Mesenchymal stem cell (in vitro differentiated cells and primary cell): Measurements from ENCODE around the gene CTNNA3.
A peak's percentile ranks its signal among the peaks of the same experiment; 100 is the strongest.

Experiments used
- DNase-seq: peaks from one replicate; pipeline ENCODE4 v3.0.0-alpha.2; 2013
- H2AFZ ChIP-seq: one replicate; pipeline ENCODE4 v1.6.1; 2013; ENCODE audit warnings: low read depth, mild to moderate bottlenecking, control low read depth, inconsistent platforms, low read length, moderate library complexity
- H2AK5ac ChIP-seq: 2 replicates; pipeline ENCODE4 v1.6.1; 2013; ENCODE audit warnings: low read length, moderate library complexity, mild to moderate bottlenecking, inconsistent platforms; ENCODE audit not compliant: severe bottlenecking
- H2BK120ac ChIP-seq: one replicate; pipeline ENCODE4 v1.6.1; 2013; ENCODE audit warnings: low read depth, mild to moderate bottlenecking, inconsistent platforms, low read length, moderate library complexity
- H2BK12ac ChIP-seq, 2 experiments: one replicate each; pipeline ENCODE4 v1.6.1; 2013; ENCODE audit warnings: inconsistent platforms in 2 of 2, low read length in 2 of 2, mild to moderate bottlenecking in 2 of 2, moderate library complexity in 2 of 2, control low read depth in 1 of 2
- H2BK15ac ChIP-seq: one replicate; pipeline ENCODE4 v1.6.1; 2013; ENCODE audit warnings: mild to moderate bottlenecking, low read depth, inconsistent platforms; ENCODE audit not compliant: poor library complexity, severe bottlenecking
- H2BK5ac ChIP-seq: 2 replicates; pipeline ENCODE4 v1.6.1; 2013; ENCODE audit warnings: low read depth, mild to moderate bottlenecking, low read length, control low read depth, inconsistent platforms; ENCODE audit not compliant: poor library complexity, severe bottlenecking
- H3K14ac ChIP-seq, 2 experiments: one replicate each; pipeline ENCODE4 v1.6.1; 2013; ENCODE audit warnings: inconsistent platforms in 2 of 2, low read length in 2 of 2, control low read depth in 1 of 2, mild to moderate bottlenecking in 1 of 2, moderate library complexity in 1 of 2
- H3K18ac ChIP-seq, 2 experiments: one replicate each; pipeline ENCODE4 v1.6.1; 2013; ENCODE audit warnings: inconsistent platforms in 2 of 2, low read length in 2 of 2, control low read depth in 1 of 2, low read depth in 1 of 2, mild to moderate bottlenecking in 1 of 2
- H3K23ac ChIP-seq, 2 experiments: one replicate each; pipeline ENCODE4 v1.6.1; 2013; ENCODE audit warnings: inconsistent platforms in 2 of 2, low read length in 2 of 2, mild to moderate bottlenecking in 2 of 2, moderate library complexity in 2 of 2, control low read depth in 1 of 2
- H3K27ac ChIP-seq: 2 replicates; pipeline ENCODE4 v1.5.1; 2013; ENCODE audit warnings: mild to moderate bottlenecking, moderate library complexity, low read length, control low read depth, inconsistent platforms; ENCODE audit not compliant: poor library complexity, severe bottlenecking
- H3K27me3 ChIP-seq, 2 experiments: 2 replicates each; pipeline versions ENCODE4 v1.6.1 to v1.7.0; 2013; ENCODE audit warnings: low read length in 2 of 2, mild to moderate bottlenecking in 2 of 2, moderate library complexity in 2 of 2, control low read depth in 1 of 2, inconsistent platforms in 1 of 2; ENCODE audit not compliant: control insufficient read depth in 1 of 2, insufficient read depth in 1 of 2
- H3K36me3 ChIP-seq, 2 experiments: 2 replicates each; pipeline versions ENCODE4 v1.6.1 to v1.7.0; 2013; ENCODE audit warnings: low read length in 2 of 2, control low read depth in 1 of 2, inconsistent platforms in 1 of 2, low read depth in 1 of 2, mild to moderate bottlenecking in 1 of 2; ENCODE audit not compliant: insufficient read depth in 2 of 2, control insufficient read depth in 1 of 2
- H3K4ac ChIP-seq, 2 experiments: one replicate each; pipeline ENCODE4 v1.6.1; 2013; ENCODE audit warnings: inconsistent platforms in 2 of 2, low read length in 2 of 2, mild to moderate bottlenecking in 2 of 2, moderate library complexity in 2 of 2, control low read depth in 1 of 2, low read depth in 1 of 2
- H3K4me1 ChIP-seq: 2 replicates; pipeline ENCODE4 v1.6.1; 2013; ENCODE audit warnings: low read depth, low read length, control low read depth; ENCODE audit not compliant: control insufficient read depth, insufficient read depth
- H3K4me2 ChIP-seq: 2 replicates; pipeline ENCODE4 v1.6.1; 2013; ENCODE audit warnings: low read length, mild to moderate bottlenecking, inconsistent platforms; ENCODE audit not compliant: poor library complexity, severe bottlenecking
- H3K4me3 ChIP-seq, 2 experiments: 2 replicates each; pipeline versions ENCODE4 v1.5.1 to v1.7.0; 2013; ENCODE audit warnings: low read length in 2 of 2, mild to moderate bottlenecking in 2 of 2, control low read depth in 1 of 2, low read depth in 1 of 2; ENCODE audit not compliant: insufficient read depth in 1 of 2
- H3K79me1 ChIP-seq: replicated peaks from 2 replicates; pipeline ENCODE4 v1.6.1; 2013; ENCODE audit warnings: mild to moderate bottlenecking, control low read depth, low read length, inconsistent platforms; ENCODE audit not compliant: poor library complexity, severe bottlenecking
- H3K9ac ChIP-seq: 2 replicates; pipeline ENCODE4 v1.7.0; 2013; ENCODE audit warnings: mild to moderate bottlenecking, low read length, moderate library complexity
- H3K9me3 ChIP-seq: 2 replicates; pipeline ENCODE4 v1.7.0; 2013; ENCODE audit warnings: mild to moderate bottlenecking, low read length; ENCODE audit not compliant: control insufficient read depth
- H4K8ac ChIP-seq: one replicate; pipeline ENCODE4 v1.6.1; 2013; ENCODE audit warnings: inconsistent platforms, mild to moderate bottlenecking, low read length, moderate library complexity
- H4K91ac ChIP-seq: one replicate; pipeline ENCODE4 v1.6.1; 2013; ENCODE audit warnings: mild to moderate bottlenecking, low read length, inconsistent platforms
- WGBS: methylation state at CpG from one replicate; pipeline ENCODE4 v1.1.7; 2013; ENCODE audit warnings: mixed read lengths; 5-methylcytosine and 5-hydroxymethylcytosine counted together

CTNNA3 gene

GRCh38 chr10:67327626-67328535 lies 368.1 kb downstream of the CTNNA3 start:
- Histone ChIP-seq H2BK12ac (no peak overlapping the region), H3K14ac (no peak overlapping the region), H3K79me1 (no peaks in the 10 kb centered on the region), H3K4me1 (no peaks in the 10 kb centered on the region), H3K9ac (no peak overlapping the region), H3K23ac (no peak overlapping the region), H4K91ac (no peak overlapping the region), H3K27me3 (no peaks in the 10 kb centered on the region), H2AFZ (no peak overlapping the region), H2AK5ac (no peak overlapping the region), H3K27ac (no peak overlapping the region), H3K4me2 (no peak overlapping the region), H3K18ac (no peak overlapping the region), H2BK15ac (no peak overlapping the region), H3K36me3 (peaks cover 0 to 3% of the 10 kb centered on the region in 2 experiments), H3K9me3 (peaks cover 26% of the 10 kb centered on the region), H3K4ac (no peak overlapping the region), H2BK5ac (no peak overlapping the region), H2BK120ac (no peak overlapping the region), H4K8ac (no peak overlapping the region), H3K4me3 (no peak overlapping the region)
- 58% methylated on average over 9 of the region's 9 CpGs for WGBS
- DNase-seq: no peak

DNA sequence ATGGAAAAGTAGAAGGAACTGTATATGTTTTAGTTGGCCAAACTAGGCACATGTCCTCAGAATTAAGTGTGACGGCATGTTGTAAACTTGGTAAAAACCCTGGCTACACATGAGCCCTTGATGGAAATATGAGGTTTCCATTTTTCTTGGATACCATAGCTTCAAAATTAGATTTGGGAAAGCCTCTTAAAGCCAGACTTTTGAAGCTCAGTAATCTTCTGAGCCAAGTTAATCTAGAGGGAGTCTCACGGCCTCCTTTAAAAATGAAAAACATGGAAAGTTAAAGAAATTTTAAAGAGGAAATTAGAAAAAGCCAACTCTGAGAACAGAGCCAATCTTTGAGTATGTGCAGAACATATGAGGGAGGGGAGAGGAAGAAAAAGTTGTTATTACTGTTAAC lies 376.0 kb downstream of the CTNNA3 start:
- Histone ChIP-seq H4K91ac (no peak overlapping the region), H2BK120ac (no peak overlapping the region), H2BK12ac (no peak overlapping the region), H2BK15ac (no peak overlapping the region), H3K27me3 (no peaks in the 10 kb centered on the region), H2AFZ (no peak overlapping the region), H3K23ac (no peak overlapping the region), H3K79me1 (no peaks in the 10 kb centered on the region), H3K4me1 (no peaks in the 10 kb centered on the region), H3K4ac (no peak overlapping the region), H3K27ac (no peak overlapping the region), H3K36me3 (no peaks in the 10 kb centered on the region), H2BK5ac (no peak overlapping the region), H3K9ac (no peak overlapping the region), H3K4me2 (no peak overlapping the region), H3K9me3 (peaks cover 11% of the 10 kb centered on the region), H3K14ac (no peak overlapping the region), H2AK5ac (no peak overlapping the region), H3K18ac (no peak overlapping the region), H4K8ac (no peak overlapping the region), H3K4me3 (no peak overlapping the region)
- 40% methylated on average over 2 of the region's 2 CpGs for WGBS
- DNase-seq: no peak

DNA sequence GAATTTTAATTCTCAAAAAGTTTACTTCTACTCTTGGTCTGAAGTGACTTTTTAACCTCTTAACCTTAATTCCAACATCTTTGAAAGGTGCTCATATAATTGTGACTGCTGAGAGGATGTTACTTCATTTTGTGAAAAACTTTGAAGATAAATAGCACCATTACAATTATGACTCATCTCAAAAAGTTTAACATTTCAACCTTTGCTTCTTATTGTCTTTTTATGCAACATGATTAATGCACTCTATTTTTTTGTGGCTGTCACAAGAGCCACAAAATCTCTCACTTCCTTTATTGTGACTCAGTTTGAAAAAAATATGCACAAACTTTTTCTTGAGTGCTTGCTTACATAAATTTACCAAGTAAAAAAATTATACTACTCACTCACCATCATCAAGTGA lies 387.1 kb downstream of the CTNNA3 start:
- Histone ChIP-seq H2BK120ac (no peak overlapping the region), H2AK5ac (no peak overlapping the region), H2BK15ac (no peak overlapping the region), H2AFZ (no peak overlapping the region), H3K23ac (no peak overlapping the region), H4K91ac (no peak overlapping the region), H3K14ac (no peak overlapping the region), H3K4me2 (no peak overlapping the region), H2BK5ac (no peak overlapping the region), H3K9ac (no peak overlapping the region), H4K8ac (no peak overlapping the region), H3K18ac (no peak overlapping the region), H3K27me3 (no peaks in the 10 kb centered on the region), H3K27ac (no peak overlapping the region), H3K4ac (no peak overlapping the region), H3K4me1 (no peaks in the 10 kb centered on the region), H2BK12ac (no peak overlapping the region), H3K79me1 (no peaks in the 10 kb centered on the region), H3K36me3 (no peaks in the 10 kb centered on the region), H3K9me3 (no peaks in the 10 kb centered on the region), H3K4me3 (no peak overlapping the region)
- DNase-seq: no peak

DNA sequence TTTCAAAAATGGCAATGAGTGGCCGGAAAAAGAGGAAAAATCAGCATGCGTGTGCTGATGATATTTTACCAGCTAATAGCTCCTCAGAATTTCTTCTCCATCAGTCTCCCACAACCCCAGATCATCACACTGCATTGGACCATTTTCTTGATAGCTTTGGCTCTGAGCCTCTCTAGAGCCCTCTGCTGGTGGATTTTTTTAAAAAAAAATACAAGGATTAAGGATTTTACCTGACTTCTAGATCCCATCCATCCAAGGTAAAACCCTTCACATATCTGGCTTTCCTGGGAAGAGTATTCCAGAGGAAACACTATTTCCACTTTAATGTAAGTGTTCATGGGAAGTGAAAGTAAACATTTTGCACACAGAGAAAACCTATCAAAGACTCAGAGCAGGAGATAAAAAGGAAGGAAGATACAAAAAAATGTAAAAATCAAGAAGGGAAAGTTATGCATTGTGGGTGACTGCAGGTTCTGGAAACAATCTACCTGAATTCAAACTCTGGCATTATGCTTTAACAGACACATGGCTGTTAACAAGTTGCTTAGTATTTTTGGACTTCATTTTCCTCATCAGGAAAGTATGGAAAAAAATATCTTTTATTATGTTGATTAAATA lies 389.3 kb downstream of the CTNNA3 start:
- Histone ChIP-seq H3K4ac (no peak overlapping the region), H3K27me3 (no peaks in the 10 kb centered on the region), H3K14ac (no peak overlapping the region), H3K79me1 (no peaks in the 10 kb centered on the region), H2BK12ac (no peak overlapping the region), H3K4me1 (no peaks in the 10 kb centered on the region), H3K9me3 (no peaks in the 10 kb centered on the region), H2BK15ac (no peak overlapping the region), H3K4me2 (no peak overlapping the region), H4K91ac (no peak overlapping the region), H4K8ac (no peak overlapping the region), H3K23ac (no peak overlapping the region), H3K18ac (no peak overlapping the region), H2AK5ac (no peak overlapping the region), H3K9ac (no peak overlapping the region), H3K36me3 (no peaks in the 10 kb centered on the region), H2BK120ac (no peak overlapping the region), H2BK5ac (no peak overlapping the region), H2AFZ (no peak overlapping the region), H3K4me3 (no peak overlapping the region), H3K27ac (no peak overlapping the region)
- DNase-seq: peak; percentile 6
- WGBS: 78% methylated on average over 2 of the region's 2 CpGs
